ENCODE measurements around the gene POMT1.
"Not testable (repeated sequence)": the region's sequence is repeated elsewhere in the genome, so short reads cannot be mapped to it uniquely, and the experiment has no call there.

The POMT1 gene

DNA sequence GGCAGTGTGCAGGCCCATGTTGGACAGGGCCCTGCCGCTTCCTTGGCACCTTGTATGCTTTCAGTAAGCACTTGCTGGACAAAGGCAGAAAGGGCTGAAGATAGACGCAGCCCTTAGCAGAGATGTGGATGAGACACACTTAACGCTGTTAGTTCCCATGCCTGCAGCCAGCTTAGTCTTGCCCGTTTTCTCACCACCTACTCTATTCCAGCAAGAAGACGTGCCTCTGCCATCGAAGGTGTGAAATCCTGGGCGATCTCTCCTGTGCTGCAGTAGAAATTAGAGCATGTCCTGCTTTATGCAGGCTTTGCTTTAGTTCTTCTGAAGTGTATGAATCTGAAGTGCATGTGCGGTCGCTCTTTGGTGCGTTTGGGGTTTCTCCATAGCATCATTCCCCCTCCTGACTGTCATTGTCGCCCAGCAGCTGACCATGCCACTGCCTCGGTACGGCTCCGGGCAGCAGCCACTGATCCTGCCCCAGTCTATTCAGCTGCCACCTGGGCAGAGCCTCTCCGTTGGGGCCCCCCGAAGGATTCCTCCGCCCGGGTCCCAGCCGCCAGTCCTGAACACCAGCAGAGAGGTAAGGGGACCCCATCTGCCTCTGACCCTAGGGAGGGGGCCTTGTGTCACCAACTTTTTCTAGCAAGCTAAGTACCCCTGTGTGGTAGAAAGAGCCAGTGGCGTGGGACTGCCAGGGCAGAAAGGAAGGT, 11.6 kb upstream of the POMT1 start:
- in situ Hi-C loops (cut with MboI; ENCODE audit: low sequenced_read_pairs): no loop called here

DNA sequence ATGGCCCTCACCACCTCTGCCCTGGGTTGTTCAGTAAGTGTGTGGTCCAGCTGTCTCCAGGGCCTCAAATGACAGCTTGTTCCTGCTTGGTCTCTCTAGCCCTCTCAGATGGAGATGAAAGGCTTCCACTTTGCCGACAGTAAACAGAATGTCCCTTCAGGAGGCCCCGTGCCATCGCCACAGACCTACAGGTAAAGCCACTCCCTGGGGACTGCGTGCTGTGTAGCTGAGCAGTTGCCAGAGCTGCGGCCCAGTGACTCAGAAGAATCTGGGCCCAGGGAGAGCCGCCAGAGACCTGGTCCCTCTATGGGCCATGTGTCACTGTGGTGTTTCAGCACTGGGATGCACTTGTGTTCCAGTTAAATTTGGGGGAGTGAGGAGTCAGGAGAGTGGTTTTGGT, 10.6 kb upstream of the POMT1 start:
- in situ Hi-C loops (cut with MboI; ENCODE audit: low sequenced_read_pairs): no loop called here

DNA sequence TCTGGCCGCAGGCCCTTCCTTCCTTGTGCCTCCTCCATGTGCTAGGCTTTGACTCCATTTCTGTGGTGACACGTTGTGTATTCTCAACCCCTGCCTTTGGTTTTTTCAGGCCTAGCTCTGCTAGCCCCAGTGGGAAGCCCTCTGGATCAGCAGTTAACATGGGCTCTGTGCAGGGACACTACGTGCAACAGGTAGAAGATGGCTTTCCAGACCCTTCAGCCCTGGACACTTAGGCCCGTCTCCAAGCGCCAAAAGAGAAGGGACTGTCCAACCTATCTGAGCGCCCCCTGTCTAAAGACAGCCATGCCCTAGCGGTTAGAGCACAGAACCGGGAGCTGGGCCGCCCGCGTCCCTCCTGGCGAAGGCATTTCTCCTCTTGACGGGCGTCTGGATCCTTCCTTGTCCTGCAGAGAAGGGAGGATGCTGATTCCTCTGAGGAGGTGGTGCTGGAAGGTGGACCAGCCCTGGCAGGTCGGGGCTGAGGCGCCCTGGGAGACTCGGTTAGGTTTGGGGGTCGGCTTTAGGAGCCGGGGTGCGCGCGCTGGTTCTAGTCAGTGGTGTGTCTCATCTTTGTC, 8.3 kb upstream of the POMT1 start:
- in situ Hi-C loops (cut with MboI; ENCODE audit: low sequenced_read_pairs): no loop called here

DNA sequence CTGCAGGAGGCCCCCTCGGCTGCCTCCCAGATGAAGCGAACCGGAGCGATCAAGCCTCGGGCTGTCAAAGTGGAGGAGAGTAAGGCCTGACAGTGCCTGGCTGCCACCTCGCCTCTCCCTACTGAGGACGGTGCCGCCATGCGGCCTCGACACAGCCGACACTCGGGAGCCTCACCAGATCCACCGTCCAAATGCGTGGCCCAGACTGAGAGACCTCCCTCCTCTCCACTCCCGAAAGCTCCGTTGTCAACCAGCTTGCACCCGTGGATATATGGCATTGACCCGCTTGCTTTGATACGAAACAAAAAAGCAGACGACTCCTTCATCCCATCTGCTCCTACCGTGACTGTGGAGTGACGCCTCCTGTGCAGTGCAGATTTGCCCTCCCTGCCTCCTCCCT, 6.9 kb upstream of the POMT1 start:
- in situ Hi-C loops (cut with MboI; ENCODE audit: low sequenced_read_pairs): no loop called here

DNA sequence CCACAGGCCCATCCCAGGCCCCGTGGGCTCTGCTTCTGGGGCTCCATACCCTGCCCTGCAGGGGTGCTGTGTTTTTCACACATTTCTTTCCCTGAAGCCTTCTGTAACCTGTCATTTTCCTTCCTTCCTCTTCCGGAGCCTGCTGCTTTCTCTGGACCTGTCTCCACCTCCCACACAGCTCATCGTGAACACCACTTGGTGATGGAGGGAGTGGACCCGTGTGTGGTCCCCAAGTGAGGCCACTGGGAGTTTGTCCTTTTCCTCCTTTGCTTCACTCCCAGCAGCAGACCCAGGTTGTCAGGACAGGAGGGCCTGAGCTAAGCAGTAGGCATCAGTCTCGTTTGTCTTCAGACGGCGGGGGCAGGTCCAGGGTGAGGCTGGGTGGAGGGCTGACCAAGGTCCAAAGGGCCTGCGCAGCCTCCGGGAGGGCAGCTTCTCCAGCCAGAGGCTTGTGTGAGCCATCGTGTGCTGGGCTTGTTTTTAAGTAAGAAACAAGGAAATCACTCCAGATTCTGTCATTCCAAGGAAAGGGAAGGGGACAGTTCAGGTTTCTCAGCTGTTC, 5.8 kb upstream of the POMT1 start:
- in situ Hi-C loops (cut with MboI; ENCODE audit: low sequenced_read_pairs): no loop called here

DNA sequence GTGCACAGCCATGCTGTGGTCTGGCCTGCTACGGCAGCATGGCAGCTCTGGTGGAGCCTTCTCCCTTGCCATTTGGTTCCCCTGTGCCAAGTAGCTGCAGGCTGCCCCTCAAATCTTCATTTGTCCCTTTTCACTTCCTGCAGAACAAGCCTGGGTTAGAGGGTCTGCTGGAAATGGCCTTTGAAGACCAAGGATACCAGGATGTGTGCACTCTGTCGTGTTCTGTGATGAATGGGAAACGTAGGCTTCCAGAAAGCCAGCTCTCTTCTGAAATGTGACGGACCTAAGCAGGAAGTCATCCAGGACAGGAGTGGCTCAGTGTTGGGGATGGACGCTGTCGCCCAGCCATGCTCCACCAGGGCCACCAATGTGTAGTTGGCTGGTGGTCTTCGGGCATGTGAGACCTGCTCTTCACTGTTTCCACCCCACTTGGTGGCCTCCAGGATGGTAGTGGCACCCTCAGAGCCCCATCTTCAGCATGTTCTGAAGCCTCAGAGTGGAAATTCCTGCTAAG, 3.4 kb upstream of the POMT1 start:
- in situ Hi-C loops (cut with MboI; ENCODE audit: low sequenced_read_pairs): no loop called here

DNA sequence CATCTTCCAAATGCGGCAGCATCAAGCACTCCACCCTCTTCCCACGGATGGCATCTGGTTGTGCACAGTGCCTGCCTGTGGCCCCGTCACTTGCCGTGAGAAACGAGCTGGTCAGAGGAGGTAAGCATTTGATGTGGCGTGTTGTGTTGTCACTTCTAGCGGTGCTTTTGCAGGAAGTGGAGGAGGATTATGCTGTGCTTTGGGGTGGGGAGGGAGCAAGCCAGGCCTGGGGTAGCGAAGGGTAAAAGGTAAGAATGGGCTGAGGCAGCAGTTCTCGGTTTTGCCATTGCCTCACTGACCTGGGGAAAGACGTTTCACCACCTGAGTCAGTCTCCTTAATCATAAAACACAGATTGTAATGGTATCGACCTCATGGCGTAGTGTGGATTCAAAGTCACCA, 2.3 kb upstream of the POMT1 start:
- in situ Hi-C loops (cut with MboI; ENCODE audit: low sequenced_read_pairs): no loop called here

DNA sequence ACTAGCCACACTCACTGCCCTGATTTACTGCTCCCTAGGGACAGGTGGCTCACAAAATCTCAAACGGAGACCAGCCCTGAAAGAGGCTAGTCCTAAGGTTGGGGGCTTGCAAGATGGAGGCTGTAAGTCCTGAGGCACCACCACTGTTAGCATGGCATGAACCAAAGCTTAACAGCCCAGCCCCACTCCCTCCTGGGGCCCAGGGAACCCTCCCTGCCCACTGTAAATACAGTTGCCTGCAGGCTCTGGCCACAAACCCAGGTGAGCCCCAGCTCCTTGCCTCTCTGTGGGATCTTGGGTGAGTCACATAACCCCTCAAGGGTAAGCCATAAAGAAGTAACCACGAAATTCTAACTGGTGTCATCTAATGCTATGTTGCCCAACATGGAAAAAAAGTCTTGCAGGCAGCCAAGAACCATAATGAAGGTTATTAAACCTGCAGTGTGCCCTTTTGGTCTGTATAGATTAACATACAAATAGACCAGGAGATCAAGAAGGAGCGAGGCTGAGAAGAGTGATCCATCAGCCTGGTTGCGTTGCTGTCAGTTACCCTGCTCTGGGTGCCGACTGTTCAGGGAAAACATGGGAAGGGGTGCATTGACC, 1.7 kb upstream of the POMT1 start:
- in situ Hi-C loops (cut with MboI; ENCODE audit: low sequenced_read_pairs): no loop called here

DNA sequence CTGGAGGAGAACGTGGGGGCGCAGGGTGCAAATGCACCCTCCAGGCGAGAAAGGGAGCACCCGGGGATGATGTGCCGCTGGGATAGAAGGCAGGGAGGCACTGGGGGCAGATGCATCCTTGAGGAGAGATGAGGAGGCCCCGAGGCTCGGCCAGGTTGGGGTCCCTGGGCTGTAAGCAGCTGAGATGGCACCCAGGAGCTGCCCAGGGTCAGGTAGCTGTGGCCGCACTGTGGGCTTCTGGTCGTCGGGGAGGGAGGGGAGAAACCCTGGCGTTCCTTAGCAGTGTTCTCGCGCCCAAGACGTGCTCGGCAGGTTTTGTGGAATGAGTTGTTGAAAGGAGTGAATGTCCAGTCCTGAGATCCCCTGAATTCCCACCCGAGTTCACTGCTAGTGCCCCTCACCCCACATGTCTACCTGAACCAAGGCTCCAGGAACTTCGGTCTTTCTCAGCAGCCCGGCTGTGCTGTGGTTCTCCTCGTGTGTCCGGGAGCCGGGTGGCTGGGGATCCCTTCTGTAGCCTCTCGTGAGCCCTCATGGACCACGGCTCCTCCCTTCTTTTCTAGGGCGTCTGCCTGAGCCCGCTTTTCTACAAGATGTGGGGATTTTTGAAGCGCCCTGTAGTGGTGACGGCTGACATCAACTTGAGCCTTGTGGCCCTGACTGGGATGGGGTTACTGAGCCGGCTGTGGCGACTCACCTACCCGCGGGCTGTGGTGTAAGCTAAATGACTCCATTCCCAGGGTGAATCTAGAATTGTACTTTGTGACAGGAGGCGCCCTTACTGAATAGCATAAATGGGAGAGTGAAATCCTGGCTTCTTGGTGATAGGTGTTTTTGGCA, 1.1 kb downstream of the POMT1 start:
- in situ Hi-C loops (cut with MboI; ENCODE audit: low sequenced_read_pairs): no loop called here

DNA sequence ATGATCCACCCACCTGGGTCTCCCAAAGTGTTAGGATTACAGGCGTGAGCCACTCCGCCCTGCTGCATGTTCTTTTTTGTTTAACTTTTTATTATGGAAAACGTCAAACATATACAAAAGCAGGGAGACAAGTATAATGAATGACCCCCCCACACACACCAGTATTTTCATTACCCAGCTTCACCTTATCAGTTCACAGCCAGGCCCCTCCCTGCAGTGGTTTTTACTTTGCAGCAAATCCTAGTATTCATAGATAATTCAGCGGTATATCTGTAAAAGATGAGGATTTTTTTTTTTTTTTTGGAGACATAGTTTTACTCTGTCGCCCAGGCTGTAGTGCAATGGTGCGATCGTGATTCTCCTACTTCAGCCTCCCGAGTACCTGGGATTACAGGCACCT, 2.3 kb downstream of the POMT1 start:
- in situ Hi-C loops (cut with MboI; ENCODE audit: low sequenced_read_pairs): no loop called here

DNA sequence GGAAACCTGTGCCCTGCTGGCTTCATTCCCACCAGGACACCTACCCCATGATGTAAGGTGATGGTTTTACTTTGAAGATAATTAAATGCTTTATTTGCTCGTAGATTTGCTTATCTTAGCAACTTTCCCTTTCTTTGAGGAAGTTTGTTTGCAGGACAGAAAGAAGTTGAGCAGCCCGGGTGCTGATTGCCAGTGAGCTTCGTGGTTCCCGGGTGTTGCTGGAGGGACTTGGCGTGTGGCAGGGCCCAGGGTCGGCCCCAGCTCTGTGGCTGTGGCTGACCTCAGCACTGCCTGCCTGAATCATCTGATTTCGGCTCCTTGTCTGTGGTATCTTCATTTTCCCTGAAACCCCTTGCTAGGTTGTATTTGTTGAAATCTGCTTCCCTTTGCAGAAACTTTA, 8.7 kb downstream of the POMT1 start:
- in situ Hi-C loops (cut with MboI; ENCODE audit: low sequenced_read_pairs): no loop called here

DNA sequence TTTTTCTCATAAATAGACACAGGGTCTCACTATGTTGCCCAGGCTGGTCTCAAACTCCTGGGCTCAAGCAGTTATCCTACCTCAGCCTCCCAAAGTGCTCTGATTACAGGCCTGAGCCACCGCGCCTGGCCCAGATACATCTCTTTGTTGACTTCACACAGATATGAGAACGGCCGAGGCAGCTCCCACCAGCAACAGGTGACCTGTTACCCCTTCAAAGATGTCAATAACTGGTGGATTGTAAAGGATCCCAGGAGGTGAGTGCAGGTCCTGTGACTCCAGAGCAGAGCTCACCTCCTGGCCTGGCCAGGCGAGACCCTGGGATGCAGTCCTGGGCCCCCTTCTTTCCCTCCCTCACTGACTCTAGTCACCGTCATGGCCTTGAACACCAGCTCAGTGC, 9.2 kb downstream of the POMT1 start:
- in situ Hi-C loops (cut with MboI; ENCODE audit: low sequenced_read_pairs): no loop called here

DNA sequence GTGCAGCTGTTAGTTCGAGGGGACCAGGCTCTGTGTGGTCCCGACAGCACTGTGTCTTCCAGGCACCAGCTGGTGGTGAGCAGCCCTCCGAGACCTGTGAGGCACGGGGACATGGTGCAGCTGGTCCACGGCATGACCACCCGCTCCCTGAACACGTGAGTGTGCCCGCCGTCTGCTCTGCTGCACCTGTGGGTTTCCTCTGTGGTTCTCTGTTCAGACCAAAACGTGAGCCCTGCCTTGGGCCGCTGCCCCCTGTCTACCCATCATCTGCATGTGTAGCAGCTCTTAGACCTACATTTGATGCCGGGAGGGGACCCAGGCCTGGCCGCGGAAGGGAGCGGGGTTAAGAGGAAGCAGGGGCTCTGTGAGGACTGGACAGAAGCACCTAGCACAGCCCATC, 10.5 kb downstream of the POMT1 start:
- in situ Hi-C loops (cut with MboI; ENCODE audit: low sequenced_read_pairs): no loop called here

DNA sequence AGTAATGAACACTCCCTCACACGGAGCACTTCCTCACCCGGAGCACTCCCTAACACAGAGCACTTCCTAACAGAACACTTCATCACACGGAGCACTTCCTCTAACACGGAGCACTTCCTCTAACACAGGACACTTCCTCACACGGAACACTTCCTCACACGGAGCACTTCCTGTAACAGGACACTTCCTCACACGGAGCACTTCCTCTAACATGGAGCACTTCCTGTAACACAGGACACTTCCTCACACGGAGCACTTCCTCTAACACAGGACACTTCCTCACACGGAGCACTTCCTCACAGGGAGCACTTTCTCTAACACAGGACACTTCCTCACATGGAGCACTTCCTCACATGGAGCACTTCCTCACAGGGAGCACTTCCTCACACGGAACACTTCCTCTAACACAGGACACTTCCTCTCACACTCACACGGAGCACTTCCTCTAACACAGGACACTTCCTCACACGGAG, 12.9 kb downstream of the POMT1 start:
- in situ Hi-C loops (cut with MboI; ENCODE audit: low sequenced_read_pairs): not testable (repeated sequence)

DNA sequence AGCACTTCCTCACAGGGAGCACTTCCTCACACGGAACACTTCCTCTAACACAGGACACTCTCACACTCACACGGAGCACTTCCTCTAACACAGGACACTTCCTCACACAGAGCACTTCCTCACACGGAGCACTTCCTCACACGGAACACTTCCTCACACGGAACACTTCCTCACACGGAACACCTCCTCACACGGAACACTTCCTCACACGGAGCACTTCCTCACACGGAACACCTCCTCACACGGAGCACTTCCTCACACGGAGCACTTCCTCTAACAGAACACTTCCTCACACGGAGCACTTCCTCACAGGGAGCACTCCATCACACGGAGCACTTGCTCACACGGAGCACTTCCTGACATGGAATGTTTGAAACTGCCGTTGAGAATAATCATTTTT, 13.4 kb downstream of the POMT1 start:
- in situ Hi-C loops (cut with MboI; ENCODE audit: low sequenced_read_pairs): no loop called here

DNA sequence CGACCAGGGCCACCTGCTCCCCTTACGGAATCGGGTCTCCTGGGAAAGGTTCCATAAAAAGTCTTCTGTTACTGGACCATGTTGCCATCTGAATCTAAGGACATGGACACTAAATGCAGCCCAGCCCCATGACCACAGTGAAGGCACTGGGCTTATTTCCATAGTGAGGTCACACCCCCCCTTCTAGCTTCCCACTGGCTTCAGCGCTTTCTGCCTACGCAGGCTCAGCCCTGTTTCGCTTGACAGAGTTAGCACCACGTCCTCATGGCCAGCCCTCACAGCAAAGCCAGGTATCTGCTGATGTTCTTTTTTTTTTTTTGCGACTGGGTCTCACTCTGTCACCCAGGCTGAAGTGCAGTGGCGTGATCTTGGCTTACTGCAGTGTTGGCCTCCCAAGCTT, 14.2 kb downstream of the POMT1 start:
- in situ Hi-C loops (cut with MboI; ENCODE audit: low sequenced_read_pairs): no loop called here

DNA sequence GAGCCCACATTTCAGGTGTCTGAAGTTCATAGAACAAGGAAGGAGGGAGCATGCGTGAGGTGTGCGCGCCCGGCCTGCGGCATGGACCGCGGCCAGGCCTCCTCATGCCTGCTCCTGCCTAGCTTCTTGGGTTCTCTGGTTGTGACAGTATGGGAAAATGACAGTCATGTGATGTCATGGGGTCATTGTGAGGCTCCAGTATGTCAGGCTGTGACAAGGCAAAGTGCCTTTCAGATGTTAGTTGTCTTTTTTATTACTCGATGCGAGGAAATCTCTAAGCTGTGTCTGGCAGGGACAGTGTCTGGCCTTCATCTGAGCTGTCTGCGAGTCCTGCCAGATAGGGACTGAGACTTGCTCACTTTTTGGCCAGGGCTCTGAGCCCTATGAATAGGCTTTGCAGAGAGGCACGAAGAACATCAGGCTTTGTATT, 15.1 kb downstream of the POMT1 start:
- in situ Hi-C loops (cut with MboI; ENCODE audit: low sequenced_read_pairs): no loop called here

DNA sequence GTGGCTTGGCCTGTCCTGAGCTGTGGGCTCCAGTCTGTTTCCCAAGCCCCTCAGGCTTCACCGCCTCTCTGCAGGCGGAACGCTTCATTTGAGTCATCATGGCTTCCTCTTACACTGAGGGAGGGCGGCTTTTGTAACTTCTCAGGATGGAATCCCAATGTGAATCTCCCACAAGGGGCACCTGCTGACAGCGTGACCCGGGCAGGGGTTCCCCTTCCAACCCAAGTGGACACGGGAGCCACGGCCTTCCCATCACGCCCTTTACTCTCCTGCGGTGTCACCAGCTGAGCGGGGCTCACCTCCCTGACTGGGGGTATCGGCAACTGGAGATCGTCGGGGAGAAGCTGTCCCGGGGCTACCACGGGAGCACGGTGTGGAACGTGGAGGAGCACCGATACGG, 15.8 kb downstream of the POMT1 start:
- in situ Hi-C loops (cut with MboI; ENCODE audit: low sequenced_read_pairs): no loop called here

DNA sequence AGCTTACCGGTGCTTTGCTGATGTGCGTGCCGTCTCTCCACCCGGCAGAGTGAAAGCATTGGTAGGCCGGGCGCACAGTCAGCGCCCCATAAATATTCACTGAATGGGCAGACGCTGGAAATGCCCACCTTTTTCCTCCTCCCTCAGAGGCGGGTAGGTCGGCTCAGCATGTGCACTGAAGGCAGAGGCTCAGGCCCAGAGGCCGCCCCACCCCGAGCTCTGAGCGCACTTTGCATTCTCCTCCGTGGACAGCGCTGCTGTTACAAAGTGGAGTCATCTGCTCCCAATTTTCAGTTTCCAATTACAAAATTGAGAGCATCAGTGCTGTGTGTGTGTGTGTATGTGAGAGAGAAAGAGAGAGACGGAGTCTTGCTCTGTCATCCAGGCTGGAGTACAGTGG, 17.8 kb downstream of the POMT1 start:
- in situ Hi-C loops (cut with MboI; ENCODE audit: low sequenced_read_pairs): no loop called here

DNA sequence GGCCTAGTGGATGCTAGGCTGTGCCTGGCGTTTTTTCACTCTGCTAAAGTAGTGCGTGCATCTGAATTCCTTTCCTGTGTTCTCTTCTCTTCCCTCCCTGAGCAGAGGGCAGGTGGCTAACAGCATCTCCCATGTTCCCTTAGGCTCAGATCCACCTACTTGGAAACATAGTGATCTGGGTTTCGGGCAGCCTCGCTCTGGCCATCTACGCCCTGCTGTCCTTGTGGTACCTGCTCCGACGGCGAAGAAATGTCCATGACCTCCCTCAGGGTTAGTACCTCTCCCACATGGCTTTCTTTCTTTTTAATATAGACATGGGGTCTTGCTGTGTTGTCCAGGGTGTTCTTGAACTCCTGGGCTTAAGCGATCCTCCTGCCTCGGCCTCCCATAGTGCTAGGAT, 18.5 kb downstream of the POMT1 start:
- in situ Hi-C loops (cut with MboI; ENCODE audit: low sequenced_read_pairs): no loop called here

DNA sequence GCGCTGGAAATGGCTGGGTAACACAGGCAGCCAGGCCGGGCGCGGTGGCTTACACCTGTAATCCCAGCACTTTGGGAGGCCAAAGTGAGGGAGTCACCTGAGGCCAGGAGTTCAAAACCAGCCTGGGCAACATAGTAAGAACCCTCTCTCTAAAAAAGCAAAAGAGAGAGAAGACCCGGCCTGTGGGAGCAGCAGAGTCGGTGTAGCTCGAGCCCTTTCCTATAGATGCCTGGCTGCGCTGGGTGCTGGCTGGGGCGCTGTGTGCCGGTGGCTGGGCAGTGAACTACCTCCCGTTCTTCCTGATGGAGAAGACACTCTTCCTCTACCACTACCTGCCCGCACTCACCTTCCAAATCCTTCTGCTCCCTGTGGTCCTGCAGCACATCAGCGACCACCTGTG, 19.1 kb downstream of the POMT1 start:
- in situ Hi-C loops (cut with MboI; ENCODE audit: low sequenced_read_pairs): no loop called here

All from HL-60/S4 treated with phorbol 12-myristate 13-acetate at 8.2 ng/mL for 4 days and 3 days (cell line).